Keratinocyte (primary cell): ENCODE results near the gene KCNB1. TPM values are rescaled to one million over a fixed set of nuclear protein-coding genes. Genes with fewer than 3 reads are reported as not detected.

ENCODE experiments used
- DNase-seq: peaks from one replicate; pipeline ENCODE4 v3.0.0-alpha.2; 2011; ENCODE audit warnings: low read depth, missing footprints, low spot score
- FAIRE-seq: peaks from 2 replicates; lab custom pipeline; 2011; peaks lifted over from hg19 to GRCh38; lab: Jason Lieb, UNC
- H2AFZ ChIP-seq: 2 replicates; pipeline ENCODE4 v1.6.0; 2012; ENCODE audit warnings: low read length, control low read depth, inconsistent platforms; ENCODE audit not compliant: control insufficient read depth
- H3K27ac ChIP-seq: 2 replicates; pipeline ENCODE4 v1.5.1; 2011; ENCODE audit warnings: low read length; ENCODE audit not compliant: control insufficient read depth, insufficient read depth
- H3K27me3 ChIP-seq: 3 replicates; pipeline ENCODE4 v1.6.0; 2011; ENCODE audit warnings: low read length; ENCODE audit not compliant: control insufficient read depth, insufficient read depth; ENCODE audit errors: extremely low read depth
- H3K36me3 ChIP-seq, 2 experiments: 2 replicates in 1 of 2; 3 replicates in 1 of 2; pipeline ENCODE4 v1.5.1; 2011; ENCODE audit warnings: low read length in 2 of 2, mild to moderate bottlenecking in 1 of 2; ENCODE audit not compliant: control insufficient read depth in 2 of 2, insufficient read depth in 2 of 2; ENCODE audit errors: extremely low read depth in 1 of 2
- H3K4me1 ChIP-seq: 3 replicates; pipeline ENCODE4 v1.5.1; 2011; ENCODE audit warnings: low read length; ENCODE audit not compliant: control insufficient read depth, insufficient read depth; ENCODE audit errors: extremely low read depth
- H3K4me2 ChIP-seq: 3 replicates; pipeline ENCODE4 v1.6.0; 2011; ENCODE audit warnings: low read depth, low read length; ENCODE audit not compliant: control insufficient read depth, insufficient read depth; ENCODE audit errors: extremely low read depth
- H3K4me3 ChIP-seq, 3 experiments: fragments of 200-600 bp in 1 of 3; sonication (generic) in 1 of 3; 2 replicates in 2 of 3; 3 replicates in 1 of 3; pipeline ENCODE4 v1.5.1; 2011 to 2016; ENCODE audit warnings: low read length in 3 of 3, mild to moderate bottlenecking in 3 of 3, control low read depth in 2 of 3, inconsistent platforms in 1 of 3, low read depth in 1 of 3, mixed read lengths in 1 of 3, mixed run types in 1 of 3, moderate library complexity in 1 of 3; ENCODE audit not compliant: control insufficient read depth in 2 of 3, insufficient read depth in 2 of 3; ENCODE audit errors: extremely low read depth in 1 of 3
- H3K79me2 ChIP-seq: 2 replicates; pipeline ENCODE4 v1.6.0; 2012; ENCODE audit warnings: low read length; ENCODE audit not compliant: control insufficient read depth, insufficient read depth
- H3K9ac ChIP-seq: 3 replicates; pipeline ENCODE4 v1.6.0; 2011; ENCODE audit warnings: low read length; ENCODE audit not compliant: control insufficient read depth, insufficient read depth; ENCODE audit errors: extremely low read depth
- H3K9me1 ChIP-seq: 3 replicates; pipeline ENCODE4 v1.6.0; 2011; ENCODE audit warnings: low read length; ENCODE audit not compliant: control insufficient read depth, insufficient read depth; ENCODE audit errors: extremely low read depth
- H3K9me3 ChIP-seq: 2 replicates; pipeline ENCODE4 v1.5.1; 2012; ENCODE audit warnings: low read depth, low read length; ENCODE audit not compliant: control insufficient read depth
- H4K20me1 ChIP-seq: 3 replicates; pipeline ENCODE4 v1.6.0; 2011; ENCODE audit warnings: low read length; ENCODE audit not compliant: control insufficient read depth, insufficient read depth; ENCODE audit errors: extremely low read depth
- CTCF ChIP-seq, 3 experiments: IDR thresholded peaks in 1 of 3; conservative IDR thresholded peaks in 1 of 3; optimal IDR thresholded peaks in 1 of 3; 2 replicates in 2 of 3; 3 replicates in 1 of 3; pipeline versions ENCODE3 to v1.5.1; 2011; ENCODE audit warnings: low read length in 3 of 3, mild to moderate bottlenecking in 3 of 3, moderate library complexity in 2 of 3, control low read depth in 1 of 3, inconsistent platforms in 1 of 3; ENCODE audit not compliant: insufficient read depth in 2 of 3; ENCODE audit errors: extremely low read depth in 1 of 3
- EZH2 ChIP-seq: IDR thresholded peaks from one replicate; pipeline ENCODE4 v1.6.1; 2012; ENCODE audit warnings: inconsistent platforms, mild to moderate bottlenecking, low read length, moderate library complexity
- dilution Hi-C: fragments of 300-500 bp; cut with MboI; formaldehyde crosslinking; loops from one replicate; pipeline ENCODE4 v1.7.0; 2020; ENCODE audit warnings: low sequenced_read_pairs; ENCODE audit not compliant: extremely low pct_ligation_motif_present
- polyA plus RNA-seq, 5 experiments: library from polyadenylated mRNA; depleted of rRNA in 3 of 5; stranded (reverse) in 3 of 5; stranded (forward) in 1 of 5; unstranded in 1 of 5; fragments of >200 nt; gene quantifications; 1 replicate in 1 of 5; 2 replicates in 3 of 5; 3 replicates in 1 of 5; pipeline versions ENCODE4 v1.2.1 to v1.2.3, GENCODE V29; 2011 to 2012; ENCODE audit warnings: missing spikeins in 2 of 5, low read depth in 1 of 5, low replicate concordance in 1 of 5

The KCNB1 gene
- polyA plus RNA-seq, 1 donor (not counting 4 experiments of a cell fraction or from before 2014, with no cell fraction given), result not detected

DNA sequence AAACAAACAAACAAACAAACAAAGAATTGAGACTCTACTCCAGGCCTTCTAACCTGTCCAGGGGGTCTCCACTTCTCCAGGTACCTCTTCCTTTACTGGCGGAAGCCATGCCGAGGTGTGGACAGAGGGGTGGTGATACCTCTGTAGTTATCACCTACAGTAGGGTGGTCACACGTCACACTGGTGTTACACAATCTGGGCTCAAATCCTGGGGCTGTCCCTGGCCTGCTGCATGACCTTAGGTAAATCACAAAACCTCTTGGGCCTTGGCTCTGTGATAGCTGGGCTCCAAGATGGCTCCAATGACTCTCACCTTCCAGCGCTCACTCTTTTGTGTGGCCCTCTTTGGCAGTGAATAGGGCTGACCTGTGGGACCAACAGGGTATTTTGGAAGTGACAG is 127.8 kb downstream of the KCNB1 start:
- Histone ChIP-seq H3K36me3 (no peaks in the 10 kb centered on the region), H3K9me1 (no peaks in the 10 kb centered on the region), H4K20me1 (no peaks in the 10 kb centered on the region), H3K9ac (no peak overlapping the region), H3K4me1 (no peaks in the 10 kb centered on the region), H3K27ac (no peak overlapping the region), H3K79me2 (no peaks in the 10 kb centered on the region), H3K27me3 (peaks cover 12% of the 10 kb centered on the region), H2AFZ (no peak overlapping the region), H3K4me3 (no peak overlapping the region), H3K9me3 (no peaks in the 10 kb centered on the region), H3K4me2 (no peak overlapping the region)
- no peak for TF ChIP-seq CTCF (optimal IDR thresholded peaks at IDR 0.05 in 1 of 3, IDR thresholded peaks at IDR 0.05 in 1 of 3, conservative IDR thresholded peaks at IDR 0.05 in 1 of 3; ENCODE audit: extremely low read depth in 1 of 3, insufficient read depth in 2 of 3, low read length in 3 of 3)
- no peak for TF ChIP-seq EZH2
- FAIRE-seq (no peak), DNase-seq (no peak)
- dilution Hi-C loops, result no loop called here

DNA sequence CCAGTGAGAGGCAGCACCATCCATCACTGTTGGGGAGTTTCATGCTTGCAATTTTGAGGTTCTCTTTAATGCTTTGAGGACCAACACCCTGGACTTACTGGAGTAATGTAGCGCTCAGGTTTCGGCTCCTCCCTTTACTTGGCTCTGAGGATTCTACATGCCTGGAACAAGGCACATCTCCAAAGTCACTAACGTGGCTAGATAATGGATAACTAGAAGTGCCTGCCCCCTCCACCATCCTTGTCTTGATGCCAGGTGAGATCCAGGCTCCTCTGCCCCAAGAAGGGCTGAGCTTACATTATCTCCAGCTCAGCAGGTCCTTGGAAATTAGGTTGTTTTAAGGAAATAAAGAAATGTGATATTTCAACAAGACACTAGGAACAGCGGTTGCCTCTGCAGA is 129.1 kb downstream of the KCNB1 start:
- Histone ChIP-seq H3K9me3 (no peaks in the 10 kb centered on the region), H2AFZ (no peak overlapping the region), H3K4me3 (no peak overlapping the region), H3K79me2 (no peaks in the 10 kb centered on the region), H3K4me2 (no peak overlapping the region), H3K9ac (no peak overlapping the region), H3K9me1 (no peaks in the 10 kb centered on the region), H4K20me1 (no peaks in the 10 kb centered on the region), H3K27ac (no peak overlapping the region), H3K27me3 (peaks cover 12% of the 10 kb centered on the region), H3K4me1 (no peaks in the 10 kb centered on the region), H3K36me3 (no peaks in the 10 kb centered on the region)
- DNase-seq, result no peak
- dilution Hi-C loops, result no loop called here
- TF ChIP-seq CTCF (optimal IDR thresholded peaks at IDR 0.05 in 1 of 3, IDR thresholded peaks at IDR 0.05 in 1 of 3, conservative IDR thresholded peaks at IDR 0.05 in 1 of 3; ENCODE audit: extremely low read depth in 1 of 3, insufficient read depth in 2 of 3, low read length in 3 of 3) (no peak), EZH2 (no peak)
- no peak for FAIRE-seq
